Parathyroid adenoma (tissue), 2 donors: Measurements from ENCODE around the gene PAX8.

Source experiments
- H2AFZ ChIP-seq: fragments of 300-600 bp; sonication (generic); one replicate; pipeline ENCODE4 v1.7.0; 2017; ENCODE audit warnings: antibody characterized with exemption, mild to moderate bottlenecking
- H3K27ac ChIP-seq: fragments of 300-600 bp; sonication (generic); one replicate; pipeline ENCODE4 v1.7.0; 2017
- H3K27me3 ChIP-seq: fragments of 300-600 bp; sonication (generic); one replicate; pipeline ENCODE4 v1.7.0; 2017; ENCODE audit warnings: low read length; ENCODE audit not compliant: control insufficient read depth, insufficient read depth
- H3K36me3 ChIP-seq: fragments of 300-600 bp; sonication (generic); one replicate; pipeline ENCODE4 v1.7.0; 2017; ENCODE audit warnings: low read length; ENCODE audit not compliant: control insufficient read depth, insufficient read depth
- H3K4me1 ChIP-seq: fragments of 300-600 bp; sonication (generic); one replicate; pipeline ENCODE4 v1.7.0; 2017; ENCODE audit warnings: control low read depth
- H3K4me2 ChIP-seq: fragments of 300-600 bp; sonication (generic); one replicate; pipeline ENCODE4 v1.7.0; 2017; ENCODE audit warnings: low read length
- H3K4me3 ChIP-seq: fragments of 300-600 bp; sonication (generic); one replicate; pipeline ENCODE4 v1.7.0; 2017; ENCODE audit warnings: low read depth, low read length
- H3K79me2 ChIP-seq: fragments of 300-600 bp; sonication (generic); one replicate; pipeline ENCODE4 v1.7.0; 2017; ENCODE audit warnings: control low read depth
- H3K9ac ChIP-seq: fragments of 300-600 bp; sonication (generic); one replicate; pipeline ENCODE4 v1.7.0; 2017; ENCODE audit warnings: mild to moderate bottlenecking
- H3K9me3 ChIP-seq: fragments of 300-600 bp; sonication (generic); one replicate; pipeline ENCODE4 v1.7.0; 2017; ENCODE audit warnings: low read length; ENCODE audit not compliant: control insufficient read depth
- CTCF ChIP-seq: fragments of 300-600 bp; sonication (generic); IDR thresholded peaks from one replicate; pipeline ENCODE4 v1.7.0; 2017; ENCODE audit warnings: antibody characterized with exemption, mild to moderate bottlenecking
- donor health status: primary hyperparathyroidism.

PAX8 gene

GRCh38 chr2:113221846-113222245 lies 56.9 kb downstream of the PAX8 start:
- Histone ChIP-seq H3K4me1 (peaks cover 22% of the 10 kb centered on the region), H2AFZ (no peak overlapping the region)

GRCh38 chr2:113220970-113221708 lies 57.6 kb downstream of the PAX8 start:
- H3K9me3 ChIP-seq: no peaks in the 10 kb centered on the region
- no peak overlapping the region for H2AFZ ChIP-seq
- H3K27me3 ChIP-seq: no peaks in the 10 kb centered on the region
- no peaks in the 10 kb centered on the region for H3K36me3 ChIP-seq
- H3K4me3 ChIP-seq: no peak overlapping the region
- H3K9ac ChIP-seq: no peak overlapping the region
- peak overlapping the region; percentile 62 for H3K4me2 ChIP-seq
- no peak for TF ChIP-seq CTCF
- no peak overlapping the region for H3K27ac ChIP-seq
- peaks cover 15% of the 10 kb centered on the region for H3K4me1 ChIP-seq
- no peaks in the 10 kb centered on the region for H3K79me2 ChIP-seq

More at GRCh38 chr2:113221846-113222245, 56.9 kb downstream of the PAX8 start:
- Histone ChIP-seq H3K79me2 (no peaks in the 10 kb centered on the region), H3K4me3 (no peak overlapping the region), H3K27me3 (no peaks in the 10 kb centered on the region), H3K4me2 (peak overlapping the region; percentile 4), H3K27ac (no peak overlapping the region), H3K36me3 (no peaks in the 10 kb centered on the region), H3K9me3 (no peaks in the 10 kb centered on the region), H3K9ac (no peak overlapping the region)
- no peak for TF ChIP-seq CTCF

GRCh38 chr2:113219889-113220641 lies 58.7 kb downstream of the PAX8 start:
- no peak overlapping the region for H3K27ac ChIP-seq

GRCh38 chr2:113219525-113219888 lies 59.2 kb downstream of the PAX8 start:
- Histone ChIP-seq H3K4me1 (peaks cover 9% of the 10 kb centered on the region), H3K79me2 (no peaks in the 10 kb centered on the region), H3K4me2 (peak overlapping the region; percentile 62), H3K27me3 (no peaks in the 10 kb centered on the region), H3K9ac (no peak overlapping the region), H3K9me3 (no peaks in the 10 kb centered on the region), H3K36me3 (no peaks in the 10 kb centered on the region), H2AFZ (peak overlapping the region; percentile 41), H3K27ac (no peak overlapping the region), H3K4me3 (no peak overlapping the region)
- TF ChIP-seq CTCF: no peak

More at GRCh38 chr2:113219889-113220641, 58.7 kb downstream of the PAX8 start:
- no peak for TF ChIP-seq CTCF
- H3K9me3 ChIP-seq: no peaks in the 10 kb centered on the region
- peak overlapping the region; percentile 41 for H2AFZ ChIP-seq
- no peaks in the 10 kb centered on the region for H3K27me3 ChIP-seq
- H3K4me3 ChIP-seq: peak overlapping the region; percentile 38
- H3K9ac ChIP-seq: no peak overlapping the region
- peaks cover 9% of the 10 kb centered on the region for H3K4me1 ChIP-seq
- H3K4me2 ChIP-seq: peak overlapping the region; percentile 62
- no peaks in the 10 kb centered on the region for H3K36me3 ChIP-seq
- H3K79me2 ChIP-seq: no peaks in the 10 kb centered on the region
